Measurements from ENCODE around the gene ZNG1F.
"Not testable (repeated sequence)": the region's sequence is repeated elsewhere in the genome, so short reads cannot be mapped to it uniquely, and the experiment has no call there.

- not testable (repeated sequence) for TF ChIP-seq REST (IDR thresholded peaks at IDR 0.05; ENCODE audit: borderline replicate concordance); MXI1 (conservative IDR thresholded peaks at IDR 0.05; ENCODE audit: poor library complexity, severe bottlenecking)
Observed at GRCh38 chr9:41237110-41237749, 48.1 kb upstream of the ZNG1F start.

Measured in neural cell (in vitro differentiated cells).